Lower lobe of right lung (tissue), 2 donors: ENCODE results near the gene EDA. TPM values are rescaled to one million over a fixed set of nuclear protein-coding genes. Genes with fewer than 3 reads are reported as not detected.

Experiments
- ATAC-seq, 2 donors: fragments of 200-7000 bp; cut with Tn5 transposase; one replicate each; pipeline ENCODE4 v1.9.1; 2020 to 2022; ENCODE audit warnings: mild to moderate bottlenecking in 2 of 2, moderate library complexity in 2 of 2
- DNase-seq: peaks from one replicate; pipeline ENCODE4 v3.0.0-alpha.2; 2020
- H3K27ac ChIP-seq: fragments of 200-600 bp; one replicate; pipeline ENCODE4 v1.8.0; 2022
- H3K27me3 ChIP-seq: fragments of 200-600 bp; one replicate; pipeline ENCODE4 v1.8.0; 2022; ENCODE audit warnings: low read depth
- H3K36me3 ChIP-seq: fragments of 200-600 bp; one replicate; pipeline ENCODE4 v1.8.0; 2022; ENCODE audit warnings: mild to moderate bottlenecking
- H3K4me1 ChIP-seq: fragments of 200-600 bp; one replicate; pipeline ENCODE4 v1.8.0; 2022
- H3K4me3 ChIP-seq: fragments of 200-600 bp; one replicate; pipeline ENCODE4 v1.8.0; 2022; ENCODE audit warnings: mild to moderate bottlenecking
- H3K9me3 ChIP-seq: fragments of 200-600 bp; one replicate; pipeline ENCODE4 v1.8.0; 2022
- intact Hi-C: fragments of 100-400 bp; cut with DNase I; formaldehyde crosslinking; loops from one replicate; pipeline ENCODE4 v1.11.0; 2022
- total RNA-seq: library from RNA; stranded (reverse); fragmentation: NEBNext Ultra II Directional; extraction: Animal tissue kit (Norgen Biotek cat#: 25700); gene quantifications from one replicate; pipeline ENCODE4 v1.2.1, GENCODE V29; 2021
- TF ChIP-seq, protein P1 (sequence below): fragments of 200-600 bp; IDR thresholded peaks from one replicate; pipeline ENCODE4 v1.8.0; 2022; ENCODE audit warnings: antibody characterized with exemption, mild to moderate bottlenecking
- donor health status: DM: no; HTN: yes; CAD: no; lungs with severe emphysema.

EDA gene
- total RNA-seq, 1 donor from 2014 or later, result 5.5 TPM

DNA sequence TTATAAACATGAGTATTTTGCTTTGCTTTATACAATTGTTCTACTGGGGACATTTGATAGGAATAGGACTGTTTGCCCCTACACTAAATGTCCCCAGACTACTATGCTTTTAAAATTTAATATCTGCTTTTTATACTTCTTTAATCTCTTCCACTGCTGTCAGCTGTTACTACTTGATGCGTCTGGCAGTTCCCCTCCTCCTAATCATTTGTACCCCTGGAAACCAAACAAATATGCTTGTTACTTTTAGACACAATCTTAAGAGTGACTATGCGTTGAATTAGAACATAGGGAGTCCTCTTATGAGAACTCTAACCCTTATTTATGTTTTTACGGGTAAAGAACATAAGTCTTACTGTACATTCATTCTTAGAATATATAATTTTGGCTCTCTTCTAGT, 145.7 kb downstream of the EDA start:
- intact Hi-C loops, result no loop called here
- Histone ChIP-seq H3K4me1 (no peaks in the 10 kb centered on the region), H3K4me3 (no peak overlapping the region), H3K9me3 (no peaks in the 10 kb centered on the region), H3K36me3 (no peaks in the 10 kb centered on the region), H3K27me3 (no peaks in the 10 kb centered on the region), H3K27ac (no peak overlapping the region)
- DNase-seq (no peak), ATAC-seq (no peak)
- TF ChIP-seq, protein P1, sequence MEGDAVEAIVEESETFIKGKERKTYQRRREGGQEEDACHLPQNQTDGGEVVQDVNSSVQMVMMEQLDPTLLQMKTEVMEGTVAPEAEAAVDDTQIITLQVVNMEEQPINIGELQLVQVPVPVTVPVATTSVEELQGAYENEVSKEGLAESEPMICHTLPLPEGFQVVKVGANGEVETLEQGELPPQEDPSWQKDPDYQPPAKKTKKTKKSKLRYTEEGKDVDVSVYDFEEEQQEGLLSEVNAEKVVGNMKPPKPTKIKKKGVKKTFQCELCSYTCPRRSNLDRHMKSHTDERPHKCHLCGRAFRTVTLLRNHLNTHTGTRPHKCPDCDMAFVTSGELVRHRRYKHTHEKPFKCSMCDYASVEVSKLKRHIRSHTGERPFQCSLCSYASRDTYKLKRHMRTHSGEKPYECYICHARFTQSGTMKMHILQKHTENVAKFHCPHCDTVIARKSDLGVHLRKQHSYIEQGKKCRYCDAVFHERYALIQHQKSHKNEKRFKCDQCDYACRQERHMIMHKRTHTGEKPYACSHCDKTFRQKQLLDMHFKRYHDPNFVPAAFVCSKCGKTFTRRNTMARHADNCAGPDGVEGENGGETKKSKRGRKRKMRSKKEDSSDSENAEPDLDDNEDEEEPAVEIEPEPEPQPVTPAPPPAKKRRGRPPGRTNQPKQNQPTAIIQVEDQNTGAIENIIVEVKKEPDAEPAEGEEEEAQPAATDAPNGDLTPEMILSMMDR, result no peak

DNA sequence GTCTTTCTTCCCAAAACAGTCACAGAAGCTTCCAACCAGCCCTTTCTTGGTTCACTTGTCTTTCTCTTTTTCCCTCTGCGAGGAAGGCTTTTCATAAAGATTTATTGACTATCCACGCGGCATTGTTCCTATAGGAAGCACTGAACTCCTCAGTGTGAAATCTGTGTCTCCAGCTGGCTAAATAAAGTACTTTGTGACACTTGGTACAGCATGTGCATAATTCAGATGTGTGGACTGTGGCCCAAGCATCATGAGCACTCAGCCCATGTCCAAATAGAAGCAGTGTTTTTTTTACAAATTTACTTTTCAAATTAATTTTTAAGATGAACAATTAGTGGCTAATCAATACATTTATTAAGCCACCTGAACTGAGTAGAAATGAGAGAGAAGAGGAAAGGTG, 146.4 kb downstream of the EDA start:
- Histone ChIP-seq H3K27ac (no peak overlapping the region), H3K36me3 (no peaks in the 10 kb centered on the region), H3K4me3 (no peak overlapping the region), H3K9me3 (no peaks in the 10 kb centered on the region), H3K27me3 (no peaks in the 10 kb centered on the region), H3K4me1 (no peaks in the 10 kb centered on the region)
- DNase-seq, result no peak
- intact Hi-C loops, result no loop called here
- TF ChIP-seq, protein P1, result no peak
- no peak for ATAC-seq

DNA sequence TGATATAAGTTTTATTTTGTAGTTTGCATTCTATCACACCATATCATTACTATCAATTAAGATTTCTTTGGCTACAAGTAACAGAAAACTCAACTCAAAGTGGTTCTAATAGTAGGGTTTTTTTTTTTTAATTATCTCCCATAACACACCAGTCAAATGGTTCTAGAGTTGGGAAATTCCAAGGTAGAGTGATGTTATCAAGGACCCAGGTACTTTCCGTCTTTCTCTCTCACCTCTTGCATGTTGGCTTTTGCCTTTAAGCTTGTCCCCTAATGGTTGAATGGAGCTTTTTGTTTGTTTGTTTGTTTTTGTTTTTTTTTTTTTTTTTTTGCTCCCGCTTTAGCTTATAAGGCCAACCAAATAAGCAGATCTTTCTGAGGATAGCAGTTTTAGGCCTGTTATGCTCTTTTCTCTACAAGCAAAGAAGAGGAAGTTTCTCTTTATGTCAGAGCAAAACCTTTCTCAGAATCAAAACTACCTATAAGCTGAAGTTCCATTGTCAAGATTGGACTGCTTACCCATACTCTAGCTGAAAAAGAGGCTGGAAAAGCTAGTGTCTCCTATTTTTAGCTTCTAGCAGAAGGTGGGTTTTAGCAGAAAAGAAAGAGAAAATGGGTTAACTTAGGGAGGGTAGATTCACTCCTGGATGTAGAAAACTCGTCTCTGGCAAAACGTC, 177.5 kb downstream of the EDA start:
- TF ChIP-seq, protein P1, result no peak

DNA sequence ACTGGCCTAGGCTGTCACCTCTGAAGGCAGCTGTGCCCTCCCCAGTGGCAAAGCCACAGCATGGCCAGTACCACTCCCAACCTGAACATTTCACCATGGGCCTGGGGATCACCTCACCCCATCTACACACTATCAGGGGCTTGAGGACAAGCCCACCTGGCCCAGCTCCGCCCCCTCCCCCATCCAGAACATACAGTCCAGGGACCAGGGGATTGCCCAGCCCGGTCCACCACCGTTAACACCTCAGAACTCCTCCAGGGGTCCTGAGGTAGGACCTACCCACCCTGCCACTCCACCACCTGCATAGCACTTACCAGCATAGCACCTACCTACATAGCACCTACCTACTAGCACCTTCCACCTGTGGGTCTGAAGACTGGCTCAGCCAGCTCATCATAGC, 179.8 kb downstream of the EDA start:
- TF ChIP-seq, protein P1, result no peak
- Histone ChIP-seq H3K27ac (no peak overlapping the region), H3K36me3 (no peaks in the 10 kb centered on the region), H3K27me3 (no peaks in the 10 kb centered on the region), H3K4me1 (no peaks in the 10 kb centered on the region), H3K9me3 (no peaks in the 10 kb centered on the region), H3K4me3 (no peak overlapping the region)
- no peak for DNase-seq
- no peak for ATAC-seq
- intact Hi-C loops, result no loop called here

More for the DNA sequence above, 177.5 kb downstream of the EDA start:
- H3K4me3 ChIP-seq, result no peak overlapping the region
- no peaks in the 10 kb centered on the region for H3K36me3 ChIP-seq
- DNase-seq (no peak), ATAC-seq (no peak)
- no peaks in the 10 kb centered on the region for H3K9me3 ChIP-seq
- no peak overlapping the region for H3K27ac ChIP-seq
- no peaks in the 10 kb centered on the region for H3K27me3 ChIP-seq
- intact Hi-C loops, result no loop called here
- no peaks in the 10 kb centered on the region for H3K4me1 ChIP-seq

DNA sequence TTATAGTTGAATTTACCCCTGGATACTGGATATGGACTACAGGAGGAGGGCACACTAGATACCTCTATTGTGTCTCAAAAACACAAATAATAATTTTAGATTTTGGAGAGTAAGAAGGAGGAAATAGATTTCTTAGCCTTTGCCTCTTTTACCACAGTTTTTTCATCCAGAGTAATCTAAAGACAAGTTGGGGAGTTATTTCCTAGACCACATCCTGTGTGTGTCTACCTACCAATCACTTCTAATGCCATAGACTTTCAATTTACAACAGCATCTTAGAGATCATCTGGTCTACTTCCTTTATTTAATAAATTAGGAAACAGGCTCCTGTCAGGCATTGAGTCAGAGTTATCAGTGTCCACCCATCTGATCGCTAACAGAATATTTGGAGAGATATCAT, 191.5 kb downstream of the EDA start:
- Histone ChIP-seq H3K27me3 (no peaks in the 10 kb centered on the region), H3K4me1 (no peaks in the 10 kb centered on the region), H3K36me3 (no peaks in the 10 kb centered on the region), H3K9me3 (no peaks in the 10 kb centered on the region), H3K27ac (no peak overlapping the region), H3K4me3 (no peak overlapping the region)
- TF ChIP-seq, protein P1, result no peak
- no peak for ATAC-seq
- intact Hi-C loops, result no loop called here
- no peak for DNase-seq
